Muscle of leg (tissue), 11 donors: ENCODE data around the gene RAP1GDS1. TPM values are rescaled to one million over a fixed set of nuclear protein-coding genes. Genes with fewer than 3 reads are reported as not detected.
"Not testable (repeated sequence)": the region's sequence is repeated elsewhere in the genome, so short reads cannot be mapped to it uniquely, and the experiment has no call there.

Experiments
- DNase-seq: peaks from one replicate; pipeline ENCODE4 v3.0.0; 2013
- H3K27ac ChIP-seq: one replicate; pipeline ENCODE4 v1.5.1; 2013; ENCODE audit warnings: mild to moderate bottlenecking, low read length, control low read depth
- H3K27me3 ChIP-seq: one replicate; pipeline ENCODE4 v1.6.1; 2013; ENCODE audit warnings: low read length; ENCODE audit not compliant: control insufficient read depth, insufficient read depth
- H3K36me3 ChIP-seq: one replicate; pipeline ENCODE4 v1.6.1; 2013; ENCODE audit warnings: low read length; ENCODE audit not compliant: control insufficient read depth, insufficient read depth
- H3K4me1 ChIP-seq: one replicate; pipeline ENCODE4 v1.6.1; 2013; ENCODE audit warnings: low read length; ENCODE audit not compliant: control insufficient read depth, insufficient read depth
- H3K4me3 ChIP-seq: one replicate; pipeline ENCODE4 v1.5.1; 2013; ENCODE audit warnings: low read length, control low read depth
- H3K9me3 ChIP-seq: replicated peaks from 2 replicates; pipeline ENCODE4 v1.6.1; 2013; ENCODE audit warnings: low read depth, low read length; ENCODE audit not compliant: control insufficient read depth
- WGBS: methylation state at CpG from one replicate; pipeline ENCODE4 v1.1.5; 2013; ENCODE audit warnings: missing lambda C conversion rate; ENCODE audit not compliant: insufficient coverage; 5-methylcytosine and 5-hydroxymethylcytosine counted together
- polyA plus RNA-seq, 8 donors: library from polyadenylated mRNA; unstranded; fragments of 120-200 nt; gene quantifications; one replicate each; pipeline versions ENCODE4 v1.2.1 to v1.2.3, GENCODE V29; 2013; ENCODE audit warnings: inconsistent platforms in 1 of 8, low replicate concordance in 1 of 8; ENCODE audit not compliant: insufficient read length in 8 of 8, insufficient read depth in 1 of 8
- total RNA-seq: library from RNA; stranded (reverse); fragments of 120-200 nt; gene quantifications from one replicate; pipeline ENCODE4 v1.2.4, GENCODE V29; 2013

Gene RAP1GDS1
- total and polyA plus RNA-seq, 9 donors: 19.9 to 28.1 (median 23.0) TPM

DNA sequence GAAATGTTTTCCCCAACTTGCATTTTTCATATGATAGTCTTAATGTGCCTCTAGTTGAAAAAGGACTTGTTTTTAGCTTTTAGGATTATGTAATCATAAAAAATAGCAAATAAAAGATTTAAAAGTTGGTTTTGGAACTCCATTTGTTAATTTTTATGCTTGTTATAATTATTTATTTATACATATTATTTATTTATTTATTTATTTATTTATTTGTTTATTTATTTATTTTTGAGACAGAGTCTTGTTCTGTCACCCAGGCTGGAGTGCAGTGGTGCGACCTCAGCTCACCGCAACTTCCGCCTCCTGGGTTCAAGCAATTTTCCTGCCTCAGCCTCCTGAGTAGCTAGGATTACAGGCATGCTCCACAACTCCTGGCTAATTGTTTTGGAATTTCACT, 159.0 kb downstream of the RAP1GDS1 start:
- not testable (repeated sequence) for H3K27me3 ChIP-seq, H3K27ac ChIP-seq, DNase-seq, H3K4me3 ChIP-seq, H3K9me3 ChIP-seq, H3K4me1 ChIP-seq
- WGBS: 97% methylated on average over 3 of the region's 3 CpGs
- peaks cover 14% of the 10 kb centered on the region for H3K36me3 ChIP-seq

DNA sequence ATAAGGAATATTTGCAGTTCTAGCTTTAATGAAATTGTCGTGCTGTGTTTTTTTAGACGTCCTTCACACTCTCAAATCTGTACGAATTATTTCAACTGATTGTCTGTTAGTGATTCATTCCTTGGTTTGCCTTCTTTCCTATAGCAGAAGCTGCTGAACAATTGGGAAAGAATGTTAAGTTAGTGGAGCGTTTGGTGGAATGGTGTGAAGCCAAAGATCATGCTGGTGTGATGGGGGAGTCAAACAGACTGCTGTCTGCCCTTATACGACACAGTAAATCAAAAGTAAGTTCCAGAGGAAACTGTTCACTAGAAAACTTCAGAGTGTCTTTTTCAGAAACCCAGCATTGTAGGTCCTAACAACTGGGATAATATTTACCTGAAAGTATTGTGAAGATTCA, 159.9 kb downstream of the RAP1GDS1 start:
- H3K36me3 ChIP-seq: peaks cover 14% of the 10 kb centered on the region
- 50% methylated on average over 1 of the region's 5 CpGs for WGBS
- peaks cover 2% of the 10 kb centered on the region for H3K9me3 ChIP-seq
- no peak overlapping the region for H3K27ac ChIP-seq
- H3K27me3 ChIP-seq: no peaks in the 10 kb centered on the region
- H3K4me3 ChIP-seq: no peak overlapping the region
- H3K4me1 ChIP-seq: no peaks in the 10 kb centered on the region
- no peak for DNase-seq

DNA sequence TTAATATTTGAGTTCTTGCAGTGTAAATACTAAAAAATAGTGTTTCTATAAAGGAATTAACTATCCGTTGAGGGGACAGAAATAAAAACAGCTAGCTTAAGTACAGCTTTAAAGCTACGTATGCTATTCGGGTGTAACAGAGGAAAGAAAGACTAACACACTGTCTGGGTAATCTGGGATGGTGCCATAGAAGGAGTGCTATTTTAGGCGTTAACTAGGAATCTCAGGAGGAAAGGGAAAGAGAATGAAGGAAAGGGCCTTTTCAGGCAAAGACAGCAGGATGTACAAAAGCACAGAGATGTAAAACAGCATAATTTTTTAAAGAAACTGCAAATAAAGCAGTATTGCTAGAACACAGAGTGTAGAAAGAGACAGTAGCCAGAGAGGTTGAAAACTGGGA, 161.8 kb downstream of the RAP1GDS1 start:
- 67% methylated on average over 3 of the region's 4 CpGs for WGBS
- DNase-seq: peak; percentile 52
- no peak overlapping the region for H3K27ac ChIP-seq
- H3K4me1 ChIP-seq: no peaks in the 10 kb centered on the region
- peaks cover 14% of the 10 kb centered on the region for H3K36me3 ChIP-seq
- peaks cover 2% of the 10 kb centered on the region for H3K9me3 ChIP-seq
- no peaks in the 10 kb centered on the region for H3K27me3 ChIP-seq
- H3K4me3 ChIP-seq: no peak overlapping the region

DNA sequence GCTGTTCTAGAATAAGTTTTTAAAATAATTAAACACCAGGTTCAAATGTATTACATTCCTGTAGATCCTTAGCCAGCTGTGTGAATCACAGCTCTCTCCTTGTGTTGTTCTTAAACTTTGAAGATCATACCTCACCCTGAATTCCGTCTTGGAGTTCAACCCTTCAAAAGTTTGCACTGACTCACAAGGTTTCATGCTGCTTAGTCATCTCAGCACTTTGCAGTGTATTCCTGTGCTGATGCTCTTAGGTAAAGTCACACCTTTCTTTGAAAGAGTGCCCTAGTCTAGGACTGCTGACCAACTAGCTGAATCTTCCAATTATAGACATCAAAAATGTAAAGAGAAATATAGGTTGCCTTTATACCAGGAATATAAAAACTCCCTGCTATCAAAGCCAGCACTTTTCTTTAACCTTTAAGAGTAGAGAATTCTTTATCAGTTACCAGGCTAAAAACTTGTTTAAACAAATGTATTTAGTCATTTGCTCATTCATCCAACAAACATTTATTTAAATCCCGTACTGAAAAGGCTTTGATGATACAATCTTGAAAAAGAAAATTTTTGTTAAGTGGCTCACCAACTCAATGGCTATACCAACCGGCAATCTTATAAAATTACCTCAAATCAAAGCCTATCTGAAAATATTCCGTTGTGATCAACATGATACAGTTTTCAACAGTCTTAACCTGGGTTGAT, 169.7 kb downstream of the RAP1GDS1 start:
- H3K27ac ChIP-seq: no peak overlapping the region
- 83% methylated on average over 1 of the region's 4 CpGs for WGBS
- DNase-seq: no peak

DNA sequence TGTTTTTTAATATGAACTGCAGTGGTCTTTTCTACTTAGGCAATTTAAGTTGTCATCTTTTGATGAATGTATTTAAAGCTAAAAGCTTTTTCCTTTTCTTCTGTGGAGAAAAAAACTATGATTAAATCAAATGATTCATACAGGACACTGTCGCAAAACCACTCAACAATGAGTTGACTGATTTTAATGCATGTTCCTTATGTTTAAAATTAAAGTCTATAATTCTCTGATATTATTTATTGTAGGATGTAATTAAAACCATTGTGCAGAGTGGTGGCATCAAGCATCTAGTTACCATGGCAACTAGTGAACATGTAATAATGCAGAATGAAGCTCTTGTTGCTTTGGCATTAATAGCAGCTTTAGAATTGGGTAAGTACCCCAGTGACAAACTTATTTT, 172.5 kb downstream of the RAP1GDS1 start:
- H3K9me3 ChIP-seq: no peaks in the 10 kb centered on the region
- H3K27ac ChIP-seq: no peak overlapping the region
- WGBS: no CpG with 5 or more reads among the region's 1 CpG
- no peak overlapping the region for H3K4me3 ChIP-seq
- H3K27me3 ChIP-seq: no peaks in the 10 kb centered on the region
- no peaks in the 10 kb centered on the region for H3K4me1 ChIP-seq
- H3K36me3 ChIP-seq: peaks cover 10% of the 10 kb centered on the region
- DNase-seq: no peak

More for the DNA sequence above, 169.7 kb downstream of the RAP1GDS1 start:
- Histone ChIP-seq H3K4me1 (no peaks in the 10 kb centered on the region), H3K9me3 (no peaks in the 10 kb centered on the region), H3K36me3 (peaks cover 10% of the 10 kb centered on the region), H3K4me3 (no peak overlapping the region), H3K27me3 (no peaks in the 10 kb centered on the region)

DNA sequence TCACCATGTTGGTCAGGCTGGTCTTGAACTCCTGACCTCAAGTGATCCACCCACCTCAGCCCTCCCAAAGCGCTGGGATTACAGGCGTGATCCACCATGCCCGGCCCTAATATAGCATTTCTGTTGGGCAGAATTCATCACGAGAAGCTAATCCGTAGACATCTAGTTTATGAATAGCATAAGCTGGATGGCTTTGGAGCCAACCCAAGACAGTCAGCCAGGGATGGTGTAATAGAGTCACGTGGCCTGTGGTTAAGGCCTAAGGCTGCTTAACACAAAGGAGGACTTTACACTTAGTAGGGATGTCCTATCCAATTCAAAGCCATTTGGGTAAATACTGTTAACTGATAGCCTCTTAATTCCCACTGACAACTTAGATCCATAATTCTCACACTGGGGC, 173.6 kb downstream of the RAP1GDS1 start:
- no peak for DNase-seq
- Histone ChIP-seq H3K9me3 (no peaks in the 10 kb centered on the region), H3K4me3 (no peak overlapping the region), H3K27me3 (no peaks in the 10 kb centered on the region), H3K36me3 (peaks cover 10% of the 10 kb centered on the region), H3K27ac (no peak overlapping the region), H3K4me1 (no peaks in the 10 kb centered on the region)
- WGBS: 90% methylated on average over 5 of the region's 6 CpGs

DNA sequence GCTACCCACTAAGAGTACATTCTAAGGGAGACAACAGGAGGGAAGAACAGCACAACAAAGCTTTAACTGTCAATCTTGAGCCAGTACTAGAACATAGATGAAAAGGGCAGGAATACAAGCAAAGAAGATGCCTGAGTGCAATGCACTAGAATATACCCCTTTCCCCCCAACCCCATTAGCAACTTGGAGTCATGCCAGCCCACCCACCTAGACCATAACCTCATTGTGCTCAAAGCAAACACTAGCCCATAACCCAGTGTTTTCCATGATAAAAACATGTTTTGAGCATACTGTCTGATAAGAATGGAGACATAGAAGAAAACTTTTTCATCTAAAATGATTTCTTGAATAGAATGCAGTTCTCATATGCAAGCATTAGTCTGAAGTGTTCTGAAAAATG, 183.2 kb downstream of the RAP1GDS1 start:
- no peak overlapping the region for H3K27ac ChIP-seq
- no peaks in the 10 kb centered on the region for H3K9me3 ChIP-seq
- peaks cover 7% of the 10 kb centered on the region for H3K4me1 ChIP-seq
- H3K27me3 ChIP-seq: no peaks in the 10 kb centered on the region
- H3K36me3 ChIP-seq: peaks cover 7% of the 10 kb centered on the region
- DNase-seq: no peak
- no peak overlapping the region for H3K4me3 ChIP-seq

DNA sequence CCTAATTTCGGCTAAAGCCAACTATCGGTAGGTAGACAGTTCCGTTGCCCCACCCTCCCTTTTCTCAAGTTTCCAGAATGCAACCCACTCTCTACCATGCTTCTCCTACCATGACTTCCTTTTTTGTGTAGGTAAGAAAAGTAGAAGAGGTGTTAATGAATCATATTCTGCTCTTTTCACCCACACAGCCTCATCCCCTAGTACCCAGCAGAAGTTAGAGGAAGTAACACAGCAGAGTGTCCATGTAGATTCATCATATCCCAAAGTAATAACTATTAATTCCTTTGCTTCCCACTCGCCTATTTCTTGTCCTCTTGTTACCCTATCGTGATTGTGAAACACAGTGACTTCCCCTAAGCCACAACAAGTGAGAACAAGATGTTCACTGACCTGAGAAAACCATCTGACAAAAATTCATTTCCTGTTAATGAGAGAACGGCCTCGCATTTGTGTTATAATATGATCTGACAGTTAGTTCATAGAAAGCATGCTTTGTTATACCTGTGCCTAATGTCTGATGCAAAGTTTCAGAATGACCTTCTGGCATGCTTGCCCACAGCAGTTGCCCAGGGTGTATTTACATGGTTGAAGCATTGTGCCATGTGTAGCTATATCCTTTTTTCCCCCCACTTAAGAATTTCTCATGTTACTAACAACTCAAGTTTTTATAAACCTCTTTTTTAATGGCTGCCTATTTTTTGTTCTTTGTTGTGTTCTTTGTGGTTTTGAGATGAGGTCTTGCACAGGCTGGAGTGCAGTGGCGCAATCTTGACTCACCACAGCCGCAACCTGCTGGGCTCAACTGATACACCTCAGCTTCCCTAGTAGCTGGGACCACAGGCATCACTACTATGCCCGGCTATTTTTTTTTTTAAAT, 185.6 kb downstream of the RAP1GDS1 start:
- H3K27me3 ChIP-seq: no peaks in the 10 kb centered on the region
- peaks cover 14% of the 10 kb centered on the region for H3K4me1 ChIP-seq
- no peaks in the 10 kb centered on the region for H3K9me3 ChIP-seq
- no peak overlapping the region for H3K4me3 ChIP-seq
- H3K36me3 ChIP-seq: peaks cover 7% of the 10 kb centered on the region
- H3K27ac ChIP-seq: no peak overlapping the region
- DNase-seq: no peak
- WGBS: 78% methylated on average over 4 of the region's 10 CpGs

DNA sequence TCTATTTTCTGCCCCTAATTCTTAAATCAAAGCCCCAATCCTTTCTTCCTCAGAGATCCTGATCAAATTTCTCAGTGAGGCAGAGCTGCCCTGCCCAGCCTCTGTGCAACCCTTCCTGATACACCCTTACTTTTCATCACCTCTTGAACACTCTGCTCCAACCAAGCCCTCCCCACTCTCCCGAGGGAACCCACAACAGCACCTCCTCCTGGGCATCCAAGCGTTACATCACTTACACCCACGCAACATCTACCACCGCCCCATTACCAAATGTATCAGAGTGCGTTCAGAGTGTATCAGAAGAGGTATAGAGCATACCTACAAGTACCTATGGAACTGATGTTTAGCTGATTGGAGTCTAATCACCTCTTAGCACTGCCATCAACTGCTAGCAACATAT, 186.5 kb downstream of the RAP1GDS1 start:
- H3K27ac ChIP-seq: no peak overlapping the region
- WGBS: no CpG with 5 or more reads among the region's 5 CpGs

DNA sequence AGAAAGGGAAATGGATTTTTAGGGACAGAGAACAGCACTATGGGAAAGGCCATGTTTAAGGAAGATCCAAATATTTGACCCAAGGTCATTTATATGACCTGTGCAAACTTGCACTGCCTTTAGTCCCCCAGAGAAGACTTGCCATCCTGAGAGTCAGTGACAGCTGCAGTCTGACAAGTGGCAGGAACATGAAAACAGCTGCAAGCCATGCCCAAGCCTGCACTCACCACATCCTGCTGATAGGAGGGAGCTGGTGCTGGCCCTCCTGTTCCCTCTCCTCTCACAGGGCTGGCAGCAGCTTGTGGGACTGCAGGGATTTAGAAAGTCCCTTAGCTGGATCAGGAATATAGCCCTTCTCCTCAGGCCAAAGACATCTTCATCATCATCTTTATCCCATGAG, 187.7 kb downstream of the RAP1GDS1 start:
- Histone ChIP-seq H3K9me3 (peaks cover 4% of the 10 kb centered on the region), H3K36me3 (no peaks in the 10 kb centered on the region), H3K4me1 (peaks cover 14% of the 10 kb centered on the region), H3K27ac (peak overlapping the region; percentile 45), H3K27me3 (no peaks in the 10 kb centered on the region), H3K4me3 (no peak overlapping the region)
- peak; percentile 83 for DNase-seq

More for the DNA sequence above, 186.5 kb downstream of the RAP1GDS1 start:
- DNase-seq: no peak
- Histone ChIP-seq H3K4me3 (no peak overlapping the region), H3K9me3 (peaks cover 4% of the 10 kb centered on the region), H3K4me1 (peaks cover 14% of the 10 kb centered on the region), H3K36me3 (peaks cover 4% of the 10 kb centered on the region), H3K27me3 (no peaks in the 10 kb centered on the region)
